ENCODE data around the gene C9orf43. TPM values are rescaled to one million over a fixed set of nuclear protein-coding genes. Genes with fewer than 3 reads are reported as not detected.
A peak's percentile ranks its signal among the peaks of the same experiment; 100 is the strongest.
"Not testable (repeated sequence)": the region's sequence is repeated elsewhere in the genome, so short reads cannot be mapped to it uniquely, and the experiment has no call there.

C9orf43 gene
- total RNA-seq, 1 donor from 2014 or later = 1.3 TPM

DNA sequence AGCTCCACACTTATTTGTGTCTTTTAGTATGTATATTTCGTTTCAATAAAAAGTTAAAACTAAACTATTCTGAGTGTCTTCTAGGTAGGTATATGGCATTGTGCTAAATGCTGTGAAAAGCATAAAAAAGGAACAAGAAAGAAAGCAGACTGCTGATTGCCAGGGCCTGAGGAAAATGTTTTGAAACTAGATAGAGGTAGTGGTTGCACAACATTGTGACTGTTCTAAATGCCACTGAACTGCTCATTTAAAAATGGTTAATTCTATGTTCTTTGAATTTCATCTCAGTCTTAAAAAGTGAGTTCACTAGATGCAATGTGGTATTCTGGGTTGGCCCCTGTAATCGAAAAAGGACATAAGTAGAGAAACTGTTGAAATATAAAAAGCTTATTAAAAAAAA, 6.9 kb upstream of the C9orf43 start:
- TF ChIP-seq EZH2phosphoT487 (IDR thresholded peaks at IDR 0.05) (no peak), EZH2 (IDR thresholded peaks at IDR 0.05) (no peak)
- TF ChIP-seq, protein P1, sequence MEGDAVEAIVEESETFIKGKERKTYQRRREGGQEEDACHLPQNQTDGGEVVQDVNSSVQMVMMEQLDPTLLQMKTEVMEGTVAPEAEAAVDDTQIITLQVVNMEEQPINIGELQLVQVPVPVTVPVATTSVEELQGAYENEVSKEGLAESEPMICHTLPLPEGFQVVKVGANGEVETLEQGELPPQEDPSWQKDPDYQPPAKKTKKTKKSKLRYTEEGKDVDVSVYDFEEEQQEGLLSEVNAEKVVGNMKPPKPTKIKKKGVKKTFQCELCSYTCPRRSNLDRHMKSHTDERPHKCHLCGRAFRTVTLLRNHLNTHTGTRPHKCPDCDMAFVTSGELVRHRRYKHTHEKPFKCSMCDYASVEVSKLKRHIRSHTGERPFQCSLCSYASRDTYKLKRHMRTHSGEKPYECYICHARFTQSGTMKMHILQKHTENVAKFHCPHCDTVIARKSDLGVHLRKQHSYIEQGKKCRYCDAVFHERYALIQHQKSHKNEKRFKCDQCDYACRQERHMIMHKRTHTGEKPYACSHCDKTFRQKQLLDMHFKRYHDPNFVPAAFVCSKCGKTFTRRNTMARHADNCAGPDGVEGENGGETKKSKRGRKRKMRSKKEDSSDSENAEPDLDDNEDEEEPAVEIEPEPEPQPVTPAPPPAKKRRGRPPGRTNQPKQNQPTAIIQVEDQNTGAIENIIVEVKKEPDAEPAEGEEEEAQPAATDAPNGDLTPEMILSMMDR (IDR thresholded peaks at IDR 0.05) = no peak
- Histone ChIP-seq H3K4me1 (peaks cover under 1% of the 10 kb centered on the region), H4K20me1 (ENCODE audit: low read depth) (peaks cover 6% of the 10 kb centered on the region), H3K4me3 (no peak overlapping the region), H3K27ac (no peak overlapping the region), H3K27me3 (no peaks in the 10 kb centered on the region), H3K9ac (no peak overlapping the region), H3K9me3 (ENCODE audit: low read depth) (no peaks in the 10 kb centered on the region), H3K79me2 (ENCODE audit: low read depth) (peaks cover 17% of the 10 kb centered on the region), H3K36me3 (peaks cover 6% of the 10 kb centered on the region), H3F3A (ENCODE audit: low read depth) (peaks cover 23% of the 10 kb centered on the region), H2AFZ (replicated peaks) (no peak overlapping the region), H3K4me2 (no peak overlapping the region)
- Mint-ChIP-seq H3K4me3 (no peak overlapping the region), H3K9me3 (no peaks in the 10 kb centered on the region), H3K27me3 (ENCODE audit: insufficient read depth, low read depth) (no peaks in the 10 kb centered on the region), H3K27ac (peak overlapping the region; percentile 74), H3K4me1 (peaks cover 22% of the 10 kb centered on the region), H3K36me3 (peaks cover 8% of the 10 kb centered on the region)
- DNase-seq (ENCODE audit: low spot score) = no peak

DNA sequence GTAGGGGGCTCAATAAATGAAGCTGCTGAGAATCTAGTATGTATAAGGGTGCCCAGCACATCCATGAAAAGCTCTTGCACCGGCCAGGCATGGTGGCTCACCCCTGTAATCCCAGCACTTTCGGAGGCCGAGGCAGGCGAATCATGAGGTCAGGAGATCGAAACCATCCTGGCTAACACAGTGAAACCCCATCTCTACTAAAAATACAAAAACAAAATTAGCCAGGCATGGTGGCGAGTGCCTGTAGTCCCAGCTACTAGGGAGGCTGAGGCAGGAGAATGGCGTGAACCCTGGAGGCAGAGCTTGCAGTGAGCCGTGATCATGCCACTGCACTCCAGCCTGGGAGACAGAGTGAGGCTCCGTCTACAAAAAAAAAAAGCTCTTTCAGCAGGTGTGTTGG, 4.2 kb upstream of the C9orf43 start:
- Histone ChIP-seq H3F3A (ENCODE audit: low read depth) (peaks cover 46% of the 10 kb centered on the region), H3K79me2 (ENCODE audit: low read depth) (peaks cover 20% of the 10 kb centered on the region)
- H3K4me1 Mint-ChIP-seq = peaks cover 20% of the 10 kb centered on the region
- not testable (repeated sequence) for H3K27me3 Mint-ChIP-seq (ENCODE audit: insufficient read depth, low read depth); H3K4me3 Mint-ChIP-seq; H2AFZ ChIP-seq (replicated peaks); H4K20me1 ChIP-seq (ENCODE audit: low read depth); H3K36me3 ChIP-seq; H3K27ac ChIP-seq; H3K27me3 ChIP-seq; H3K9me3 ChIP-seq (ENCODE audit: low read depth); H3K9ac ChIP-seq; H3K27ac Mint-ChIP-seq; H3K9me3 Mint-ChIP-seq; H3K4me1 ChIP-seq; H3K4me3 ChIP-seq; H3K4me2 ChIP-seq; DNase-seq (ENCODE audit: low spot score)
- peaks cover 12% of the 10 kb centered on the region for H3K36me3 Mint-ChIP-seq

DNA sequence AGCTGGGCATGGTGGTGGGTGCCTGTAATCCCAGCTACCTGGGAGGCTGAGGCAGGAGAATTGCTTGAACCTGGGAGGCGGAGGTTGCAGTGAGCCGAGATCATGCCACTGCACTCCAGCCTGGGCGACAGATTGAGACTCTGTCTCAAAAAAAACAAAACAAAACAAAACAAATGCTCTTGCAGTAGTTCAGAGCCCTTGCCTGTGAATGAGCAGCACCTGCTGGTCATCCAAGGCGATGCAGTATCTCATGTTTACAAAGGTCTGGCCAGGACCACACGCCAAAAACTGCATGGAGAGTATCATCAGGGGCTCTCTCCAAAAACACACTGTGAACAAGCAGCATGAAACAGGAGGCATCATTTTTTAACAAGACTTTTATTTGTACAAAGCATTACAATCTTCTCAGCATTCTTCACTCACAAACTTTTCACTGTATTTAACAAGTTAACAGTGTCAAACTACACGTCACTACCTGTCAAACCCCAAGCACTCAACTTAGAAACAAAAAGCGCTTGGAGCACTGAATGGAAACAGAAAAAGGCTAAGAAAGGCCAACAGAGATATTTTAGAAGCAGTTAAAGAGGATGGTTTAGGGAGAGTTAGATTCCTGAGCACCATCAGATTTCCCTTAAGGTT, 3.6 kb upstream of the C9orf43 start:
- Histone ChIP-seq H3F3A (ENCODE audit: low read depth) (peaks cover 40% of the 10 kb centered on the region), H3K79me2 (ENCODE audit: low read depth) (peaks cover 20% of the 10 kb centered on the region), H3K4me1 (peaks cover 11% of the 10 kb centered on the region)
- not testable (repeated sequence) for H3K9ac ChIP-seq; H2AFZ ChIP-seq (replicated peaks); H3K4me3 ChIP-seq; H3K27me3 ChIP-seq; H3K27ac ChIP-seq; H3K27me3 Mint-ChIP-seq (ENCODE audit: insufficient read depth, low read depth); H3K4me2 ChIP-seq; H3K9me3 Mint-ChIP-seq; H3K9me3 ChIP-seq (ENCODE audit: low read depth); H3K36me3 ChIP-seq; H4K20me1 ChIP-seq (ENCODE audit: low read depth)
- H3K4me3 Mint-ChIP-seq = peak overlapping the region; percentile 66
- H3K4me1 Mint-ChIP-seq = peaks cover 16% of the 10 kb centered on the region
- H3K27ac Mint-ChIP-seq = peak overlapping the region; percentile 39
- peak; percentile 83 for DNase-seq (ENCODE audit: low spot score)
- peaks cover 12% of the 10 kb centered on the region for H3K36me3 Mint-ChIP-seq
- TF ChIP-seq, protein P1 (IDR thresholded peaks at IDR 0.05) = peak; percentile 69

GRCh38 chr9:113409481-113409880, 1.1 kb upstream of the C9orf43 start:
- Histone ChIP-seq H3K79me2 (ENCODE audit: low read depth) (peaks cover 20% of the 10 kb centered on the region), H3K4me2 (peak overlapping the region; percentile 80), H3F3A (ENCODE audit: low read depth) (peaks cover 45% of the 10 kb centered on the region), H3K9ac (peak overlapping the region; percentile 92), H4K20me1 (ENCODE audit: low read depth) (no peaks in the 10 kb centered on the region), H3K27me3 (no peaks in the 10 kb centered on the region), H3K36me3 (peaks cover 6% of the 10 kb centered on the region), H3K4me3 (peak overlapping the region; percentile 84), H3K27ac (no peak overlapping the region), H3K9me3 (ENCODE audit: low read depth) (no peaks in the 10 kb centered on the region), H2AFZ (replicated peaks) (no peak overlapping the region), H3K4me1 (peaks cover 11% of the 10 kb centered on the region)
- H3K27me3 Mint-ChIP-seq (ENCODE audit: insufficient read depth, low read depth) = no peaks in the 10 kb centered on the region
- peaks cover 12% of the 10 kb centered on the region for H3K36me3 Mint-ChIP-seq
- DNase-seq (ENCODE audit: low spot score) = peak; percentile 19
- peak overlapping the region; percentile 99 for H3K4me3 Mint-ChIP-seq
- H3K9me3 Mint-ChIP-seq = no peaks in the 10 kb centered on the region
- peaks cover 16% of the 10 kb centered on the region for H3K4me1 Mint-ChIP-seq
- TF ChIP-seq, protein P1 (IDR thresholded peaks at IDR 0.05) = no peak
- TF ChIP-seq EZH2phosphoT487 (IDR thresholded peaks at IDR 0.05) (no peak), EZH2 (IDR thresholded peaks at IDR 0.05) (no peak)
- peak overlapping the region; percentile 85 for H3K27ac Mint-ChIP-seq
